Measurements from ENCODE around the gene NKPD1.

Gene NKPD1

GRCh38 chr19:45152504-45153338, 8.1 kb downstream of the NKPD1 start:
- DNase-seq, result peak; percentile 65

- DNase-seq, result no peak
Measured at GRCh38 chr19:45151821-45152503, 8.8 kb downstream of the NKPD1 start.

GRCh38 chr19:45151320-45151719, 9.5 kb downstream of the NKPD1 start:
- DNase-seq, result no peak

- no peak for DNase-seq
Measured at GRCh38 chr19:45150751-45151281, 10.0 kb downstream of the NKPD1 start.

- no peak for DNase-seq
Measured at GRCh38 chr19:45150180-45150579, 10.6 kb downstream of the NKPD1 start.

GRCh38 chr19:45149129-45149528, 11.7 kb downstream of the NKPD1 start:
- no peak for DNase-seq

GRCh38 chr19:45147835-45148676, 12.7 kb downstream of the NKPD1 start:
- no peak for DNase-seq

GRCh38 chr19:45146741-45147205, 14.0 kb downstream of the NKPD1 start:
- DNase-seq, result no peak

GRCh38 chr19:45146251-45146650, 14.5 kb downstream of the NKPD1 start:
- DNase-seq, result no peak

GRCh38 chr19:45145270-45146189, 15.3 kb downstream of the NKPD1 start:
- no peak for DNase-seq

GRCh38 chr19:45144431-45145269, 16.1 kb downstream of the NKPD1 start:
- DNase-seq, result no peak

- no peak for DNase-seq
Measured at GRCh38 chr19:45142726-45143110, 18.1 kb downstream of the NKPD1 start.

- DNase-seq, result no peak
Measured at GRCh38 chr19:45142016-45142725, 18.6 kb downstream of the NKPD1 start.

- DNase-seq, result no peak
Measured at GRCh38 chr19:45141203-45141900, 19.4 kb downstream of the NKPD1 start.

- no peak for DNase-seq
Measured at GRCh38 chr19:45140533-45140932, 20.2 kb downstream of the NKPD1 start.

GRCh38 chr19:45140144-45140503, 20.7 kb downstream of the NKPD1 start:
- DNase-seq, result no peak

GRCh38 chr19:45139286-45140143, 21.3 kb downstream of the NKPD1 start:
- no peak for DNase-seq

GRCh38 chr19:45138303-45138751, 22.5 kb downstream of the NKPD1 start:
- no peak for DNase-seq
